GM23338 (cell line): ENCODE data around the gene ANKH. TPM values are rescaled to one million over a fixed set of nuclear protein-coding genes. Genes with fewer than 3 reads are reported as not detected.

Source experiments
- ATAC-seq: fragments of 200-7000 bp; cut with Tn5 transposase; 3 replicates; pipeline ENCODE4 v1.9.1; 2020
- DNase-seq: peaks from one replicate; pipeline ENCODE4 v3.0.0-alpha.2; 2015; ENCODE audit warnings: low spot score
- H2AFZ ChIP-seq: fragments of 200-600 bp; sonication (generic); 2 replicates; pipeline ENCODE4 v1.8.0; 2016; ENCODE audit warnings: antibody characterized with exemption, mild to moderate bottlenecking, moderate library complexity
- H3F3A ChIP-seq: fragments of 200-600 bp; sonication (generic); replicated peaks from 2 replicates; pipeline ENCODE4 v1.8.0; 2017; ENCODE audit warnings: antibody characterized with exemption, mixed run types, low read depth
- H3K27ac ChIP-seq: fragments of 200-600 bp; sonication (generic); 2 replicates; pipeline ENCODE4 v1.6.1; 2016; ENCODE audit warnings: low read depth
- H3K27me3 ChIP-seq: fragments of 200-600 bp; sonication (generic); 2 replicates; pipeline ENCODE4 v1.8.0; 2016; ENCODE audit warnings: mild to moderate bottlenecking, mixed run types, moderate library complexity; ENCODE audit not compliant: insufficient read depth
- H3K36me3 ChIP-seq: fragments of 200-600 bp; sonication (generic); 2 replicates; pipeline ENCODE4 v1.8.0; 2016; ENCODE audit warnings: mild to moderate bottlenecking; ENCODE audit not compliant: insufficient read depth
- H3K4me1 ChIP-seq: fragments of 200-600 bp; sonication (generic); 2 replicates; pipeline ENCODE4 v1.8.0; 2016; ENCODE audit warnings: mild to moderate bottlenecking, moderate library complexity; ENCODE audit not compliant: insufficient read depth
- H3K4me2 ChIP-seq: fragments of 200-600 bp; sonication (generic); 2 replicates; pipeline ENCODE4 v1.7.1; 2017; ENCODE audit warnings: mixed run types
- H3K4me3 ChIP-seq: fragments of 200-600 bp; sonication (generic); 2 replicates; pipeline ENCODE4 v1.6.1; 2016; ENCODE audit warnings: mixed run types
- H3K79me2 ChIP-seq: fragments of 200-600 bp; sonication (generic); replicated peaks from 2 replicates; pipeline ENCODE4 v1.8.0; 2017; ENCODE audit warnings: mild to moderate bottlenecking; ENCODE audit not compliant: insufficient read depth
- H3K9me2 ChIP-seq: fragments of 200-600 bp; sonication (generic); 2 replicates; pipeline ENCODE4 v1.8.0; 2017; ENCODE audit not compliant: insufficient read depth
- H4K20me1 ChIP-seq: fragments of 200-600 bp; sonication (generic); replicated peaks from 2 replicates; pipeline ENCODE4 v1.8.0; 2017; ENCODE audit warnings: mild to moderate bottlenecking; ENCODE audit not compliant: insufficient read depth
- H3K27ac Mint-ChIP-seq: 2 replicates; pipeline ENCODE4 v1.8.0; 2020; ENCODE audit warnings: inconsistent platforms, mild to moderate bottlenecking, moderate library complexity, mixed read lengths
- H3K27me3 Mint-ChIP-seq: 3 replicates; pipeline ENCODE4 v1.8.0; 2022; ENCODE audit warnings: low read depth, mild to moderate bottlenecking, moderate library complexity, mixed read lengths, inconsistent platforms; ENCODE audit not compliant: insufficient read depth, poor library complexity
- H3K36me3 Mint-ChIP-seq: 3 replicates; pipeline ENCODE4 v1.8.0; 2021; ENCODE audit warnings: low read depth, mild to moderate bottlenecking, inconsistent platforms, moderate library complexity, mixed read lengths
- H3K4me1 Mint-ChIP-seq: 3 replicates; pipeline ENCODE4 v1.8.0; 2020; ENCODE audit warnings: mild to moderate bottlenecking, inconsistent platforms, mixed read lengths
- H3K4me3 Mint-ChIP-seq: 3 replicates; pipeline ENCODE4 v1.8.0; 2021; ENCODE audit warnings: moderate library complexity, mild to moderate bottlenecking, inconsistent platforms, mixed read lengths
- H3K9me3 Mint-ChIP-seq: 3 replicates; pipeline ENCODE4 v1.8.0; 2020; ENCODE audit warnings: moderate library complexity, mild to moderate bottlenecking, inconsistent platforms, mixed read lengths
- CREB1 ChIP-seq: fragments of 250-450 bp; sonication (Bioruptor Pico); IDR thresholded peaks from 2 replicates; pipeline ENCODE4 v1.5.0; 2020; ENCODE audit warnings: low read depth, mild to moderate bottlenecking, moderate library complexity
- EZH2 ChIP-seq: fragments of 200-600 bp; sonication (generic); IDR thresholded peaks from one replicate; pipeline ENCODE4 v1.8.0; 2017; ENCODE audit warnings: antibody characterized with exemption, mild to moderate bottlenecking, low read depth; ENCODE audit not compliant: unreplicated experiment
- EZH2phosphoT487 ChIP-seq: fragments of 200-600 bp; sonication (generic); IDR thresholded peaks from one replicate; pipeline ENCODE4 v1.8.1; 2018; ENCODE audit warnings: antibody characterized with exemption; ENCODE audit not compliant: unreplicated experiment
- JUNB ChIP-seq: IDR thresholded peaks from one replicate; pipeline ENCODE4 v1.6.1; 2016; ENCODE audit warnings: antibody characterized with exemption; ENCODE audit not compliant: unreplicated experiment
- NANOG ChIP-seq: IDR thresholded peaks from 2 replicates; pipeline ENCODE4 v1.6.1; 2016; ENCODE audit warnings: antibody characterized with exemption, borderline replicate concordance
- POLR2AphosphoS5 ChIP-seq: IDR thresholded peaks from 2 replicates; pipeline ENCODE4 v1.6.1; 2016; ENCODE audit warnings: antibody characterized with exemption, low read depth
- STAT1 ChIP-seq: IDR thresholded peaks from one replicate; pipeline ENCODE4 v1.6.1; 2016; ENCODE audit warnings: antibody characterized with exemption; ENCODE audit not compliant: unreplicated experiment
- ZNF114 ChIP-seq: fragments of 250-450 bp; sonication (Bioruptor Pico); IDR thresholded peaks from 2 replicates; pipeline ENCODE4 v1.5.0; 2020; ENCODE audit warnings: mild to moderate bottlenecking, moderate library complexity
- ZNF331 ChIP-seq: fragments of 250-450 bp; sonication (Bioruptor Pico); IDR thresholded peaks from 2 replicates; pipeline ENCODE4 v1.5.0; 2020; ENCODE audit warnings: low read depth, mild to moderate bottlenecking, moderate library complexity
- polyA plus RNA-seq: library from polyadenylated mRNA; unstranded; fragments of >200 nt; fragmentation: Nextera tagmentation; extraction: Ambion mirVana; gene quantifications from 2 replicates; pipeline ENCODE4 v1.2.1, GENCODE V29; 2016
- total RNA-seq: library from RNA; depleted of rRNA; stranded (reverse); fragments of >200 nt; shearing (Covaris generic); gene quantifications from 2 replicates; pipeline ENCODE4 v1.2.3, GENCODE V29; 2014
- TF ChIP-seq, protein P1 (sequence below), 2 experiments: fragments of 200-600 bp in 1 of 2; sonication (generic) in 1 of 2; conservative IDR thresholded peaks; 2 replicates each; pipeline versions ENCODE4 v1.5.1 to v1.6.1; 2016 to 2017; ENCODE audit warnings: antibody characterized with exemption in 2 of 2, low read depth in 2 of 2, mild to moderate bottlenecking in 2 of 2, moderate library complexity in 1 of 2
- TF ChIP-seq, protein P2 (sequence below): IDR thresholded peaks from 2 replicates; pipeline ENCODE4 v1.6.1; 2016; ENCODE audit warnings: antibody characterized with exemption
- TF ChIP-seq, protein P3 (sequence below): IDR thresholded peaks from one replicate; pipeline ENCODE4 v1.6.1; 2018; ENCODE audit warnings: antibody characterized with exemption; ENCODE audit not compliant: unreplicated experiment
- TF ChIP-seq, protein P4 (sequence below): fragments of 250-450 bp; sonication (Bioruptor Pico); IDR thresholded peaks from 2 replicates; pipeline ENCODE4 v1.5.0; 2020; ENCODE audit warnings: mild to moderate bottlenecking, moderate library complexity

The ANKH gene
- total and polyA plus RNA-seq, 2 experiments from 2014 or later: 5.0 to 6.1 TPM

DNA sequence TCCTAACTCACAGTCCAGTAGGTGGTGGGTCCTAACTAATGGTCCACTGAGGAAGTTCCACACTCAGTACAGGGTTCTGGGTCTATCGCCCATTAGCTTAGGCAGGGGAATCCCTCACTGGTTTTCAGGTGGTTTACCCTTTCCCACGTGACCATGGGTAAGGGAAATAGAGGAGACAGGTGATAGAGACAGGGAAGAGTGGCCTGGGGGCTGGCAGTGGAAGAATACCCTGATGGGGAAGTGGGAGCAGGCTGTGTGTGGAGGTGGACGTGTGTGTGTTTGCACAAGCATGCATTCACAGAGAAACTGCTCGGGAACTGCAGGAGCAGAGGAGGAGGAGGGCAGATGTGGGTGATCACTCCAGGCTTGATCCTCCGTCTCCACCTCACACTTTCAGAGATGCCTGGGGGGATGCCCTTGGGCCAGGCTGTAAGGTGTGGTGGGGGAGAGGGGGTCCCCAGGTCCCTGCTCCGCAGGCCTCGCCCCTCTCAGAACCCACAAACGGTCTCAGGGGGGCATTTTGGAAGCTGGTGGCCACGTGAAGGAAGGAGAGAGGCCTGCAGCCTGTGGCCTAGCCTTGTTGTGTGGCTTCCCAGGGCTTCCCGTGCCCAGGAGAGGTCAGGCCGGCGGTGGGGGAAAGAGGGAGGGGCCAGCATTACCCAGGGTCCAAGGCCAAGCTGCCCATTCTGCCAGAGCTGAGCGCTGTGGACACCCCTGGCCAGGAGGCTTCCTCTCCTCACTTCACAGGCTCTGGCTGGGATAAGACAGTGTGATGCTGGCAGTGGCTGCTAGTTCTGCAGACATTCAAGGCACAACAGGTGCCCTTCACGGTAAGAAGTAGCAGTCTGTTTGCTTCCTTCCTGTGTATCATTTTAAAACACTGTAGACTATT, 127.0 kb downstream of the ANKH start:
- TF ChIP-seq, protein P1, sequence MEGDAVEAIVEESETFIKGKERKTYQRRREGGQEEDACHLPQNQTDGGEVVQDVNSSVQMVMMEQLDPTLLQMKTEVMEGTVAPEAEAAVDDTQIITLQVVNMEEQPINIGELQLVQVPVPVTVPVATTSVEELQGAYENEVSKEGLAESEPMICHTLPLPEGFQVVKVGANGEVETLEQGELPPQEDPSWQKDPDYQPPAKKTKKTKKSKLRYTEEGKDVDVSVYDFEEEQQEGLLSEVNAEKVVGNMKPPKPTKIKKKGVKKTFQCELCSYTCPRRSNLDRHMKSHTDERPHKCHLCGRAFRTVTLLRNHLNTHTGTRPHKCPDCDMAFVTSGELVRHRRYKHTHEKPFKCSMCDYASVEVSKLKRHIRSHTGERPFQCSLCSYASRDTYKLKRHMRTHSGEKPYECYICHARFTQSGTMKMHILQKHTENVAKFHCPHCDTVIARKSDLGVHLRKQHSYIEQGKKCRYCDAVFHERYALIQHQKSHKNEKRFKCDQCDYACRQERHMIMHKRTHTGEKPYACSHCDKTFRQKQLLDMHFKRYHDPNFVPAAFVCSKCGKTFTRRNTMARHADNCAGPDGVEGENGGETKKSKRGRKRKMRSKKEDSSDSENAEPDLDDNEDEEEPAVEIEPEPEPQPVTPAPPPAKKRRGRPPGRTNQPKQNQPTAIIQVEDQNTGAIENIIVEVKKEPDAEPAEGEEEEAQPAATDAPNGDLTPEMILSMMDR (conservative IDR thresholded peaks at IDR 0.05; ENCODE audit: low read depth in 2 of 2): no peak
- TF ChIP-seq EZH2 (no peak), ZNF331 (CRISPR knock-in tag) (no peak), POLR2AphosphoS5 (no peak), JUNB (no peak), STAT1 (no peak), EZH2phosphoT487 (no peak), ZNF114 (no peak), NANOG (no peak), CREB1 (CRISPR knock-in tag) (no peak)
- TF ChIP-seq, protein P2, sequence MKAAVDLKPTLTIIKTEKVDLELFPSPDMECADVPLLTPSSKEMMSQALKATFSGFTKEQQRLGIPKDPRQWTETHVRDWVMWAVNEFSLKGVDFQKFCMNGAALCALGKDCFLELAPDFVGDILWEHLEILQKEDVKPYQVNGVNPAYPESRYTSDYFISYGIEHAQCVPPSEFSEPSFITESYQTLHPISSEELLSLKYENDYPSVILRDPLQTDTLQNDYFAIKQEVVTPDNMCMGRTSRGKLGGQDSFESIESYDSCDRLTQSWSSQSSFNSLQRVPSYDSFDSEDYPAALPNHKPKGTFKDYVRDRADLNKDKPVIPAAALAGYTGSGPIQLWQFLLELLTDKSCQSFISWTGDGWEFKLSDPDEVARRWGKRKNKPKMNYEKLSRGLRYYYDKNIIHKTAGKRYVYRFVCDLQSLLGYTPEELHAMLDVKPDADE: no peak
- TF ChIP-seq, protein P3, sequence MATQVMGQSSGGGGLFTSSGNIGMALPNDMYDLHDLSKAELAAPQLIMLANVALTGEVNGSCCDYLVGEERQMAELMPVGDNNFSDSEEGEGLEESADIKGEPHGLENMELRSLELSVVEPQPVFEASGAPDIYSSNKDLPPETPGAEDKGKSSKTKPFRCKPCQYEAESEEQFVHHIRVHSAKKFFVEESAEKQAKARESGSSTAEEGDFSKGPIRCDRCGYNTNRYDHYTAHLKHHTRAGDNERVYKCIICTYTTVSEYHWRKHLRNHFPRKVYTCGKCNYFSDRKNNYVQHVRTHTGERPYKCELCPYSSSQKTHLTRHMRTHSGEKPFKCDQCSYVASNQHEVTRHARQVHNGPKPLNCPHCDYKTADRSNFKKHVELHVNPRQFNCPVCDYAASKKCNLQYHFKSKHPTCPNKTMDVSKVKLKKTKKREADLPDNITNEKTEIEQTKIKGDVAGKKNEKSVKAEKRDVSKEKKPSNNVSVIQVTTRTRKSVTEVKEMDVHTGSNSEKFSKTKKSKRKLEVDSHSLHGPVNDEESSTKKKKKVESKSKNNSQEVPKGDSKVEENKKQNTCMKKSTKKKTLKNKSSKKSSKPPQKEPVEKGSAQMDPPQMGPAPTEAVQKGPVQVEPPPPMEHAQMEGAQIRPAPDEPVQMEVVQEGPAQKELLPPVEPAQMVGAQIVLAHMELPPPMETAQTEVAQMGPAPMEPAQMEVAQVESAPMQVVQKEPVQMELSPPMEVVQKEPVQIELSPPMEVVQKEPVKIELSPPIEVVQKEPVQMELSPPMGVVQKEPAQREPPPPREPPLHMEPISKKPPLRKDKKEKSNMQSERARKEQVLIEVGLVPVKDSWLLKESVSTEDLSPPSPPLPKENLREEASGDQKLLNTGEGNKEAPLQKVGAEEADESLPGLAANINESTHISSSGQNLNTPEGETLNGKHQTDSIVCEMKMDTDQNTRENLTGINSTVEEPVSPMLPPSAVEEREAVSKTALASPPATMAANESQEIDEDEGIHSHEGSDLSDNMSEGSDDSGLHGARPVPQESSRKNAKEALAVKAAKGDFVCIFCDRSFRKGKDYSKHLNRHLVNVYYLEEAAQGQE: no peak
- TF ChIP-seq, protein P4, sequence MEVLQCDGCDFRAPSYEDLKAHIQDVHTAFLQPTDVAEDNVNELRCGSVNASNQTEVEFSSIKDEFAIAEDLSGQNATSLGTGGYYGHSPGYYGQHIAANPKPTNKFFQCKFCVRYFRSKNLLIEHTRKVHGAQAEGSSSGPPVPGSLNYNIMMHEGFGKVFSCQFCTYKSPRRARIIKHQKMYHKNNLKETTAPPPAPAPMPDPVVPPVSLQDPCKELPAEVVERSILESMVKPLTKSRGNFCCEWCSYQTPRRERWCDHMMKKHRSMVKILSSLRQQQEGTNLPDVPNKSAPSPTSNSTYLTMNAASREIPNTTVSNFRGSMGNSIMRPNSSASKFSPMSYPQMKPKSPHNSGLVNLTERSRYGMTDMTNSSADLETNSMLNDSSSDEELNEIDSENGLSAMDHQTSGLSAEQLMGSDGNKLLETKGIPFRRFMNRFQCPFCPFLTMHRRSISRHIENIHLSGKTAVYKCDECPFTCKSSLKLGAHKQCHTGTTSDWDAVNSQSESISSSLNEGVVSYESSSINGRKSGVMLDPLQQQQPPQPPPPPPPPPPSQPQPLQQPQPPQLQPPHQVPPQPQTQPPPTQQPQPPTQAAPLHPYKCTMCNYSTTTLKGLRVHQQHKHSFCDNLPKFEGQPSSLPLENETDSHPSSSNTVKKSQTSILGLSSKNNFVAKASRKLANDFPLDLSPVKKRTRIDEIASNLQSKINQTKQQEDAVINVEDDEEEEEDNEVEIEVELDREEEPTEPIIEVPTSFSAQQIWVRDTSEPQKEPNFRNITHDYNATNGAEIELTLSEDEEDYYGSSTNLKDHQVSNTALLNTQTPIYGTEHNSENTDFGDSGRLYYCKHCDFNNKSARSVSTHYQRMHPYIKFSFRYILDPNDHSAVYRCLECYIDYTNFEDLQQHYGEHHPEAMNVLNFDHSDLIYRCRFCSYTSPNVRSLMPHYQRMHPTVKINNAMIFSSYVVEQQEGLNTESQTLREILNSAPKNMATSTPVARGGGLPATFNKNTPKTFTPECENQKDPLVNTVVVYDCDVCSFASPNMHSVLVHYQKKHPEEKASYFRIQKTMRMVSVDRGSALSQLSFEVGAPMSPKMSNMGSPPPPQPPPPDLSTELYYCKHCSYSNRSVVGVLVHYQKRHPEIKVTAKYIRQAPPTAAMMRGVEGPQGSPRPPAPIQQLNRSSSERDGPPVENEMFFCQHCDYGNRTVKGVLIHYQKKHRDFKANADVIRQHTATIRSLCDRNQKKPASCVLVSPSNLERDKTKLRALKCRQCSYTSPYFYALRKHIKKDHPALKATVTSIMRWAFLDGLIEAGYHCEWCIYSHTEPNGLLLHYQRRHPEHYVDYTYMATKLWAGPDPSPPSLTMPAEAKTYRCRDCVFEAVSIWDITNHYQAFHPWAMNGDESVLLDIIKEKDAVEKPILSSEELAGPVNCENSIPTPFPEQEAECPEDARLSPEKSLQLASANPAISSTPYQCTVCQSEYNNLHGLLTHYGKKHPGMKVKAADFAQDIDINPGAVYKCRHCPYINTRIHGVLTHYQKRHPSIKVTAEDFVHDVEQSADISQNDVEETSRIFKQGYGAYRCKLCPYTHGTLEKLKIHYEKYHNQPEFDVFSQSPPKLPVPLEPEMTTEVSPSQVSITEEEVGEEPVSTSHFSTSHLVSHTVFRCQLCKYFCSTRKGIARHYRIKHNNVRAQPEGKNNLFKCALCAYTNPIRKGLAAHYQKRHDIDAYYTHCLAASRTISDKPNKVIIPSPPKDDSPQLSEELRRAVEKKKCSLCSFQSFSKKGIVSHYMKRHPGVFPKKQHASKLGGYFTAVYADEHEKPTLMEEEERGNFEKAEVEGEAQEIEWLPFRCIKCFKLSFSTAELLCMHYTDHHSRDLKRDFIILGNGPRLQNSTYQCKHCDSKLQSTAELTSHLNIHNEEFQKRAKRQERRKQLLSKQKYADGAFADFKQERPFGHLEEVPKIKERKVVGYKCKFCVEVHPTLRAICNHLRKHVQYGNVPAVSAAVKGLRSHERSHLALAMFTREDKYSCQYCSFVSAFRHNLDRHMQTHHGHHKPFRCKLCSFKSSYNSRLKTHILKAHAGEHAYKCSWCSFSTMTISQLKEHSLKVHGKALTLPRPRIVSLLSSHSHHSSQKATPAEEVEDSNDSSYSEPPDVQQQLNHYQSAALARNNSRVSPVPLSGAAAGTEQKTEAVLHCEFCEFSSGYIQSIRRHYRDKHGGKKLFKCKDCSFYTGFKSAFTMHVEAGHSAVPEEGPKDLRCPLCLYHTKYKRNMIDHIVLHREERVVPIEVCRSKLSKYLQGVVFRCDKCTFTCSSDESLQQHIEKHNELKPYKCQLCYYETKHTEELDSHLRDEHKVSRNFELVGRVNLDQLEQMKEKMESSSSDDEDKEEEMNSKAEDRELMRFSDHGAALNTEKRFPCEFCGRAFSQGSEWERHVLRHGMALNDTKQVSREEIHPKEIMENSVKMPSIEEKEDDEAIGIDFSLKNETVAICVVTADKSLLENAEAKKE (CRISPR knock-in tag): no peak
- H3K79me2 ChIP-seq: no peaks in the 10 kb centered on the region
- H3K4me1 Mint-ChIP-seq: peaks cover 35% of the 10 kb centered on the region
- ATAC-seq: no peak
- H3K4me3 Mint-ChIP-seq: no peak overlapping the region
- H3K27me3 ChIP-seq: no peaks in the 10 kb centered on the region
- no peaks in the 10 kb centered on the region for H3F3A ChIP-seq
- no peak for DNase-seq
- H3K27ac ChIP-seq: no peak overlapping the region
- H3K4me2 ChIP-seq: no peak overlapping the region
- no peak overlapping the region for H2AFZ ChIP-seq
- peaks cover 5% of the 10 kb centered on the region for H3K27me3 Mint-ChIP-seq
- H3K36me3 ChIP-seq: no peaks in the 10 kb centered on the region
- H3K9me3 Mint-ChIP-seq: no peaks in the 10 kb centered on the region
- H4K20me1 ChIP-seq: no peaks in the 10 kb centered on the region
- H3K4me3 ChIP-seq: no peak overlapping the region
- peak overlapping the region; percentile 19; the same call in 1 of the 2 replicates for H3K27ac Mint-ChIP-seq
- H3K36me3 Mint-ChIP-seq: 0 out of 3 replicates have a peak, but pooled peaks cover 4% of the 10 kb centered on the region
- peaks cover 31% of the 10 kb centered on the region for H3K4me1 ChIP-seq
- no peaks in the 10 kb centered on the region for H3K9me2 ChIP-seq
